Osteocyte (in vitro differentiated cells): Measurements from ENCODE around the gene TRAPPC4. TPM values are rescaled to one million over a fixed set of nuclear protein-coding genes. Genes with fewer than 3 reads are reported as not detected.
"Not testable (repeated sequence)": the region's sequence is repeated elsewhere in the genome, so short reads cannot be mapped to it uniquely, and the experiment has no call there.

Source experiments
- DNase-seq: peaks from one replicate; pipeline ENCODE4 v3.0.0; 2021; ENCODE audit warnings: mixed read lengths; ENCODE audit not compliant: unreplicated experiment; ENCODE audit errors: extremely low spot score
- H3K27ac Mint-ChIP-seq: one replicate; pipeline ENCODE4 v1.8.0; 2021; ENCODE audit warnings: mild to moderate bottlenecking, mixed read lengths; ENCODE audit not compliant: unreplicated experiment
- H3K27me3 Mint-ChIP-seq: one replicate; pipeline ENCODE4 v1.8.0; 2021; ENCODE audit warnings: mixed read lengths; ENCODE audit not compliant: unreplicated experiment
- H3K36me3 Mint-ChIP-seq: one replicate; pipeline ENCODE4 v1.8.0; 2021; ENCODE audit warnings: mixed read lengths; ENCODE audit not compliant: unreplicated experiment
- H3K4me1 Mint-ChIP-seq: one replicate; pipeline ENCODE4 v1.8.0; 2021; ENCODE audit warnings: mixed read lengths; ENCODE audit not compliant: unreplicated experiment
- H3K4me3 Mint-ChIP-seq: one replicate; pipeline ENCODE4 v1.8.0; 2021; ENCODE audit warnings: mild to moderate bottlenecking, moderate library complexity, mixed read lengths; ENCODE audit not compliant: unreplicated experiment
- H3K9me3 Mint-ChIP-seq: one replicate; pipeline ENCODE4 v1.8.0; 2021; ENCODE audit warnings: mixed read lengths; ENCODE audit not compliant: unreplicated experiment
- total RNA-seq: library from RNA; stranded (reverse); gene quantifications from 2 replicates; pipeline ENCODE4 v1.2.1, GENCODE V29; 2021
- TF ChIP-seq, protein P1 (sequence below): fragments of 200-600 bp; sonication (generic); IDR thresholded peaks from 2 replicates; pipeline ENCODE4 v1.5.0; 2021; ENCODE audit warnings: antibody characterized with exemption, mild to moderate bottlenecking, moderate library complexity

TRAPPC4 gene
- total RNA-seq, 1 donor from 2014 or later: 75.3 TPM

DNA sequence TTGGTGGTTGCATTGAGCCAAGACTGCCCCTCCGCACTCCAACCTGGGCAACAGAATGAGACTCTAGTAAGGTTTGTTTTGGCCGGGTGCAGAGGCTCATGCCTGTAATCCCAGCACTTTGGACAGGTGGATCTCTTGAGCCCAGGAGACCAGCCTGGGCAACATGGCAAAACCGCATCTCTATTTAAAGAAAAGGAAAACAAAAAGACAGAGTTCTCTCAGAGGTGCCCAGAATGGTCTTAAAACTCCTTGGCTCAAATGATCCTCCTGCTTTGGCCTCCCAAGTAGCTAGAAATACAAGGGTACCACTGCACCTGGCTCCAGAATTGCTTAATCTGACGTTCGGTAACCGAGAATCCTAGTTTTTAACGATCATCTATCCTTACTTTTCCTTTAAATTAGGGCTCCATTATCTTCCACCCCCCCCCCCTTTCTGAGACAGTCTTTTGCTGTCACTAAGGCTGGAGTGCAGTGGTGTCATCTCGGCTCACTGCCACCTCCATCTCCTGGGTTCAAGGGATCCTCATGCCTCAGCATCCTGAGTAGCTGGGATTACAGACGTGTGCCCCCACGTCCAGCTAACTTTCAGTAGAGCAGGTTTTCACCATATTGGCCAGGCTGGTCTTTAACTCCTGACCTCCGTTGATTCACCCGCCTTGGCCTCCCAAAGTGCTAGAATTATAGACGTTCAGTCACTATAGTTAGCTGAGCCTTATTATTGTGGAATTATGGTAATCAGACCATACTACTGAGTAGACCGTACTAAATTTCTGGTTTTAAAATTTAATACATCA, 2.2 kb upstream of the TRAPPC4 start:
- Mint-ChIP-seq H3K27me3 (no peaks in the 10 kb centered on the region), H3K27ac (no peak overlapping the region), H3K4me3 (peak overlapping the region; percentile 97), H3K9me3 (no peaks in the 10 kb centered on the region), H3K36me3 (peaks cover 31% of the 10 kb centered on the region), H3K4me1 (peaks cover 29% of the 10 kb centered on the region)
- TF ChIP-seq, protein P1, sequence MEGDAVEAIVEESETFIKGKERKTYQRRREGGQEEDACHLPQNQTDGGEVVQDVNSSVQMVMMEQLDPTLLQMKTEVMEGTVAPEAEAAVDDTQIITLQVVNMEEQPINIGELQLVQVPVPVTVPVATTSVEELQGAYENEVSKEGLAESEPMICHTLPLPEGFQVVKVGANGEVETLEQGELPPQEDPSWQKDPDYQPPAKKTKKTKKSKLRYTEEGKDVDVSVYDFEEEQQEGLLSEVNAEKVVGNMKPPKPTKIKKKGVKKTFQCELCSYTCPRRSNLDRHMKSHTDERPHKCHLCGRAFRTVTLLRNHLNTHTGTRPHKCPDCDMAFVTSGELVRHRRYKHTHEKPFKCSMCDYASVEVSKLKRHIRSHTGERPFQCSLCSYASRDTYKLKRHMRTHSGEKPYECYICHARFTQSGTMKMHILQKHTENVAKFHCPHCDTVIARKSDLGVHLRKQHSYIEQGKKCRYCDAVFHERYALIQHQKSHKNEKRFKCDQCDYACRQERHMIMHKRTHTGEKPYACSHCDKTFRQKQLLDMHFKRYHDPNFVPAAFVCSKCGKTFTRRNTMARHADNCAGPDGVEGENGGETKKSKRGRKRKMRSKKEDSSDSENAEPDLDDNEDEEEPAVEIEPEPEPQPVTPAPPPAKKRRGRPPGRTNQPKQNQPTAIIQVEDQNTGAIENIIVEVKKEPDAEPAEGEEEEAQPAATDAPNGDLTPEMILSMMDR: no peak
- DNase-seq: no peak

DNA sequence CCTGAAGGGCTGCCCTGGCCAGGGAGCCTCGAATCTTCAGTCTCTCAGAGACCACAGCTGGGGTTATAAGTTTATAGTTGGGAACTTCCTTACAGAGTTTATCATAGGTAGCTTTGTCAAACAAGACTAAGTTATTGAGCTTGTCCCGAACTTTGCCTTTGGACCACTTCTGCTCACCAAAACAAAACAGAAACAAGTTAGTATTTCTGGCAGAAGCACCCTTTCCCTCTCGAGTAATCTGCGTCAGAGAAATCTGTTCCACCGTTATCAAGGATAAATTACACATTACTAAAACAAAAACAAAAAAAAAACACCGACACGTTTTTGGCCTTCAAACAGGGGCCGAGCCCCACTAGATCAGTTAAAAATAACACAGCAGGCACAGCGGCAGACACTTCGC, 1.2 kb upstream of the TRAPPC4 start:
- Mint-ChIP-seq H3K36me3 (peaks cover 35% of the 10 kb centered on the region), H3K4me1 (peaks cover 31% of the 10 kb centered on the region), H3K27ac (peak overlapping the region; percentile 99), H3K4me3 (peak overlapping the region; percentile 97)
- not testable (repeated sequence) for DNase-seq, H3K9me3 Mint-ChIP-seq, H3K27me3 Mint-ChIP-seq

DNA sequence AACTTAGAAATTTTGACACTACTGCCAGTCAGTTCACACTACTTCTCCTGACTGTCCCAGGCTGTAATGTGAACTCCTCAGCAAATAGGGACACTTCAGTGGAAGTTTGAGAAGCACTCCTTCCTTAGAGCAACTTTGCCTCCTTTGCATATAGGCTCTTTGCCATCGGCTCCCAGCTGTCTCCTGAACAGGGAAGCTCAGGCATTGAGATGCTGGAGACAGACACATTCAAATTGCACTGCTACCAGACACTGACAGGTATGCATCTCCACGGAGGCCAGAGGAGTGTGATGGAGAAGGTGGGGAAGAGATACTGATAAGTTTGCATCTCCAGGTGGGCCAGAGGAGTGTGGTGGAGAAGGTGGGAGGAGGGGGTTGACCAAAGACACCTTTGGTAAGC, 1.4 kb downstream of the TRAPPC4 start:
- H3K27me3 Mint-ChIP-seq: no peaks in the 10 kb centered on the region
- TF ChIP-seq, protein P1: no peak
- peaks cover 33% of the 10 kb centered on the region for H3K4me1 Mint-ChIP-seq
- H3K27ac Mint-ChIP-seq: peak overlapping the region; percentile 99
- DNase-seq: no peak
- no peaks in the 10 kb centered on the region for H3K9me3 Mint-ChIP-seq
- peaks cover 30% of the 10 kb centered on the region for H3K36me3 Mint-ChIP-seq
- H3K4me3 Mint-ChIP-seq: peak overlapping the region; percentile 97

DNA sequence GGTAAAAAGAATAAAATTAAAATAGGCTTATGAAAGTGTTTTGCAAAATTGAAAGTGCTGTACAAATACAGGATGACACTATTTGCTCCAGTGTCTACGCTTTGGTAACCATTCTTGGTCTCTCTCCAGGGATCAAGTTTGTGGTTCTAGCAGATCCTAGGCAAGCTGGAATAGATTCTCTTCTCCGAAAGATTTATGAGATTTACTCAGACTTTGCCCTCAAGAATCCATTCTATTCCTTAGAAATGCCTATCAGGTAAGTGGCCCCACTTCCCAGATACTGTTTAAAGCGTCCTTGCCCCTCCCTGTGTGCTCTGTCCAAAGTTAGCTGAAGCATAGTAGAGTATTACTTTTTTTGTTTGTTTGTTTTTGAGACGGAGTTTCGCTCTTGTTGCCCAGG, 3.1 kb downstream of the TRAPPC4 start:
- peak overlapping the region; percentile 23 for H3K27ac Mint-ChIP-seq

DNA sequence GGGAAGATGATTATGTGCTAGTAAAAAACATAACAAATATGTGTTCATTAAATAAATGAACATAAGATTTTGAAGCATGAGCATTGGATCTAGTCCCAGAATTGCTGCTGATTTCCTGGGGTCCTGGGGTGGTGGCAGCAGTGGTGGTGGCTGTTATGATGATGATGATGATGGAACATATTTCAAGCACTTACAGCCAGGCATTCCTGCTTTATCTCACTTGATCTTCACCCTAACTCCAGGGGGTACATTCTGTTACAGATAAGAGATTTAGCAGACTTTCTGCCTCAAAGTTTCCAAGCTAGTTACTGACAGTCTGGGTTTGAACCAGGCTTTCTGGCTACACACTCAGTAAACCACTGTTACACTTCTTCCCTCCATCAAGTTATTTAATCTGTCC, 5.2 kb downstream of the TRAPPC4 start:
- no peaks in the 10 kb centered on the region for H3K27me3 Mint-ChIP-seq
- H3K36me3 Mint-ChIP-seq: peaks cover 21% of the 10 kb centered on the region
- H3K9me3 Mint-ChIP-seq: no peaks in the 10 kb centered on the region
- peaks cover 20% of the 10 kb centered on the region for H3K4me1 Mint-ChIP-seq
- DNase-seq: no peak
- H3K4me3 Mint-ChIP-seq: no peak overlapping the region
- H3K27ac Mint-ChIP-seq: no peak overlapping the region
- TF ChIP-seq, protein P1: no peak

More for the DNA sequence above, 3.1 kb downstream of the TRAPPC4 start:
- peaks cover 21% of the 10 kb centered on the region for H3K36me3 Mint-ChIP-seq
- TF ChIP-seq, protein P1: no peak
- H3K9me3 Mint-ChIP-seq: no peaks in the 10 kb centered on the region
- no peaks in the 10 kb centered on the region for H3K27me3 Mint-ChIP-seq
- peaks cover 26% of the 10 kb centered on the region for H3K4me1 Mint-ChIP-seq
- H3K4me3 Mint-ChIP-seq: no peak overlapping the region
- no peak for DNase-seq
